Effector memory CD4-positive, alpha-beta T cell (primary cell): ENCODE data around the gene MYOG.

Experiments used
- DNase-seq, 3 donors: peaks; one replicate each; pipeline ENCODE4 v3.0.0-alpha.2; 2020
- H3K27ac ChIP-seq: 2 replicates; pipeline ENCODE4 v1.7.0; 2013; ENCODE audit warnings: mild to moderate bottlenecking, low read length, moderate library complexity; ENCODE audit not compliant: insufficient read depth, poor library complexity, severe bottlenecking
- H3K27me3 ChIP-seq: replicated peaks from 2 replicates; pipeline ENCODE4 v1.7.0; 2013; ENCODE audit warnings: mild to moderate bottlenecking, low read length; ENCODE audit not compliant: insufficient read depth, control insufficient read depth, poor library complexity, severe bottlenecking
- H3K36me3 ChIP-seq: 2 replicates; pipeline ENCODE4 v1.7.0; 2013; ENCODE audit warnings: mild to moderate bottlenecking, low read length, moderate library complexity; ENCODE audit not compliant: control insufficient read depth, insufficient read depth
- H3K4me1 ChIP-seq: 2 replicates; pipeline ENCODE4 v1.7.0; 2013; ENCODE audit warnings: low read length, mild to moderate bottlenecking; ENCODE audit not compliant: control insufficient read depth, insufficient read depth, poor library complexity, severe bottlenecking
- H3K4me3 ChIP-seq: 2 replicates; pipeline ENCODE4 v1.7.0; 2013; ENCODE audit warnings: low read length, low read depth, mild to moderate bottlenecking; ENCODE audit not compliant: insufficient read depth, poor library complexity, severe bottlenecking
- H3K9me3 ChIP-seq: 2 replicates; pipeline ENCODE4 v1.7.0; 2013; ENCODE audit warnings: mild to moderate bottlenecking, low read length, moderate library complexity; ENCODE audit not compliant: control insufficient read depth

Gene MYOG

DNA sequence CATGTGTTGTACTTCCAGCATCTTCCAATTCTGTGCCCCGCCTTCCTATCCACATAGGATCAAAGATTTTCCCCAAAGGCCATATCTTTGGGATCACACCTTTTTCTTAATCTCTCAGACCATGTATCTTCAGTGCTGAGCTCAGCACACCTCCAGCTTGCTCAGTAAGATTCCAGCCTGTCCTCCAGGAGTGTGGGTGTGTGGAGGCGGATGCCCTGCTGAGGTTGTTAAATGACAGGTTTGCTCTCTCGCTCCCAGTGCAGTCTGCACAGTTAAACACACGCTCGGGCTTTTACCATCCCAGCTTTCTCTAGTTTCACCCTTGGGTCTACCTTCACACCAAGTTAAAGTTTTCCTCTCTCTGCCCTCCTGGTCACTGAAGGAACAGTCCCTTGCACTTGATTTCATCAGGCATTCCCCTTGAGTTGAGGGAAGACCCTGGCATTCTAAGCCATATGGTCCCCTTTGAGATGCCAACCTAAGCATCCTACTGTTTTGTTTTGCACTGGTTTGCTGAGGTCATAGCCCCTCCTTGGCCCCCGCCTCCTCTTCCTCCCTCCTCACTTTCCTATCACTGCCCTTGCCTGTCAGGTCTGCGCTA is 13.7 kb downstream of the MYOG start:
- H3K27me3 ChIP-seq = peaks cover 4% of the 10 kb centered on the region
- DNase-seq = no peak
- no peaks in the 10 kb centered on the region for H3K36me3 ChIP-seq
- peaks cover 9% of the 10 kb centered on the region for H3K4me1 ChIP-seq
- H3K4me3 ChIP-seq = no peak overlapping the region
- no peaks in the 10 kb centered on the region for H3K9me3 ChIP-seq
- H3K27ac ChIP-seq = no peak overlapping the region

DNA sequence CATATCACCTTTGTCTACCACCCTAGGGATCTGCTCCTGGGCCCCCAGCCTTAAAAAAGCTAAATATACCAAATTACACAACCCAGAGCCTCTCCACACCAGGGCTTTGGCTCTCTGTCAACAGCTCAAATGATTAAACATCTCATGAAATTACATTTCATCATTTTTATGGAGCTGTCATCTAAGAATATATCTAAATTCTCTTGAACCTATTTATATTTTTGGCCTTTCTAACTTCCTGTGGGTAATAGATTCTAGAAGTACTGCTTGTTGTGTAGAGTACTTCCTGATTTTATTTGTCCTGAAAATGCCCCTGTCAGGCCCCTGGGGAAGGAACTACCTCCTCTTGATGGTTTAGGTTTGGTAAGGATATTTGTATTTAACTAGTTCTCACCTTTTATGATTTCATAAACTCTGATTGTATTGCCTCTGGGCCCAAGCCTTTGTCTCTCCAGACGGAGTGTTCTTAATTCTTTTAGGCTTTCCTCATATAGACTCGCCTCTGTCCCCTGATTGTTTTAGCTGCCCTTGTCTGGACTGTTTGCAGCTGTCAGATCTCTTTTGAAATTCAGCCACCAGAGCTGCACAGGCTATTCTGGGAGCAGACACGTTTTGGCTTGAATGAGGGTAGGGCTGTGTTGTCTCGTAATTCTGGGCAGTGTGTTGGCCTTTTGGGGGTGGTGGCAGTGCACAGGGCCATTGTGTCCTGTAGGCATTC is 16.6 kb downstream of the MYOG start:
- Histone ChIP-seq H3K9me3 (no peaks in the 10 kb centered on the region), H3K4me3 (no peak overlapping the region), H3K4me1 (no peaks in the 10 kb centered on the region), H3K27me3 (no peaks in the 10 kb centered on the region), H3K27ac (no peak overlapping the region), H3K36me3 (no peaks in the 10 kb centered on the region)
- no peak for DNase-seq

DNA sequence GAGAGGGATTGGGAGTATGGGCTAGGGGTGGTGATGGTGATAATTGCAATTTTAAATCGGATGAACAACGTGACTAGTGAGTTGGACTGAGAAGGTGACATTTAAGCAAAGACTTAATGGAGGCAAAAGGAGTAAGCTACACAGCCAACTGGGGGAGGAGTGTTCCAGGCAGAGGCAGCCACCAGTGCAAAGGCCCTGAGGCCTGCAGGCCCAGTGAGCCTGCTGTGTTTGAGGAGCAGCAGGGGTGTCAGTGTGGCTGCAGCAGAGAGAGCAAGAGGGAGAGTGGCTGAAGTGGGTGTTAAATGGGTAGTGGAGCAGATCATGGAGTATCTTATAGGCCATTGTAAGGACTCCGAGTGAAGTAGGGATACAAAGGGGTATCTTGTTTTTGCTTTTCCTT is 18.8 kb downstream of the MYOG start:
- Histone ChIP-seq H3K4me1 (no peaks in the 10 kb centered on the region), H3K36me3 (no peaks in the 10 kb centered on the region), H3K27ac (no peak overlapping the region), H3K4me3 (no peak overlapping the region), H3K9me3 (no peaks in the 10 kb centered on the region), H3K27me3 (no peaks in the 10 kb centered on the region)
- no peak for DNase-seq

DNA sequence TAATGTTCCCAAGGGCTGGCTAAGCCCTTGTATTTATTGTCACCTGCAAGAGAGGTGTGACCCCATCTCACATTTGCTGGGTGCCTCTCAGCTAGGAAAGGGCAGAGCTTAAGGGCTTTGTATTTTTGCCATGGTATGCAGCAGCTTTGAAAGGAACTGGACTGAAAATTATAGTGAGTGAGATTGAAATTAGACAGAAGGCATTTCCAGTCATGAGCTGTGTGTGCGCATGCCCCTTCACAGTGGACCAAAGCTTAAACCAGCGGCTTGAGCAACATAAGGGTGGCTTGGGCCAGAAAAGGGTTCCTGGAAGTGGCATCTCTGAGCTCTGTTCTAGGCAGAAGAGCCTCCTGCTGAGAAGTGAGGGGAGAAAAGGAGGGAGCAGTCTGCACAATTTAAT is 19.8 kb downstream of the MYOG start:
- Histone ChIP-seq H3K36me3 (no peaks in the 10 kb centered on the region), H3K4me1 (no peaks in the 10 kb centered on the region), H3K27ac (no peak overlapping the region), H3K4me3 (no peak overlapping the region), H3K27me3 (no peaks in the 10 kb centered on the region), H3K9me3 (no peaks in the 10 kb centered on the region)
- DNase-seq = no peak

DNA sequence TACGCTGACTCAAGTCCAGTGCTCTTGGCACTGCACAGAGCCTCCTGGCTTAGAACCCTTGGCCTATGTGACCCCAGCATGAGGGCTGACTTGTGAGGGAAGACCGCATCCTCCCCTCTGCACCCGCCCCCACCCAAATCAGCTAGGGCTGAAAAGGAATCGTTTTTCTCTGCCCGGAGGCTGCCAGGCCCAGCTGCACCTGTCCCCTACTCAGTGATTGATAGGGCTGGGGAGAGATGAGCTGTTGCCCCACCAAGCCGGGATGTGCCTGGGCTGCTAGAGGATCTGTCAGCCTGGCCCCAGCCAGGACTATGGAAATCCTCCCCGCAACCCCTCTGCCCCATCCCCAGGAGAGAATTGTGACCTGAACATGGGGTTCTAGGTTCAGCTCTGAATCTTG is 20.6 kb downstream of the MYOG start:
- Histone ChIP-seq H3K27me3 (no peaks in the 10 kb centered on the region), H3K27ac (no peak overlapping the region), H3K9me3 (no peaks in the 10 kb centered on the region), H3K4me1 (no peaks in the 10 kb centered on the region), H3K4me3 (no peak overlapping the region), H3K36me3 (no peaks in the 10 kb centered on the region)
- no peak for DNase-seq

DNA sequence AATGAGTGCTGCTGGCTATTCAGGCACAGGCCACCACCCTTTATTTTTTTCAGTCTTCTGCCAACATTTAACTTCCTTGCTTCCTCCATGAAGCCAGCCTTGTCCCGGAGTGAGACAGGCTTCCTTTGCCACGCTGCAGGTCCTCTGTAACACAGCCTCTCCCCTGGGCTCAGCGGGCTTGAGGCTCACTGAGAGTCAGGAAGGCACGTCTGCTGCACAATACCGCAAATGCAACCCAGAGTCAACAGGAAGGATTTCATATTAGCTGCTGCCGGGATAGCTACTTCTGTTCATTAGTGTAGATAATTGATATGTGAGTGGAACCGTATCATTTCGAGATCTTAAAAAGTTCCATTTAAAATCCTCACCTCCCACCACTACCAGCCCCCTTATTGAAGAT is 22.5 kb downstream of the MYOG start:
- Histone ChIP-seq H3K4me1 (no peaks in the 10 kb centered on the region), H3K9me3 (no peaks in the 10 kb centered on the region), H3K27ac (no peak overlapping the region), H3K27me3 (no peaks in the 10 kb centered on the region), H3K4me3 (no peak overlapping the region), H3K36me3 (no peaks in the 10 kb centered on the region)
- no peak for DNase-seq

DNA sequence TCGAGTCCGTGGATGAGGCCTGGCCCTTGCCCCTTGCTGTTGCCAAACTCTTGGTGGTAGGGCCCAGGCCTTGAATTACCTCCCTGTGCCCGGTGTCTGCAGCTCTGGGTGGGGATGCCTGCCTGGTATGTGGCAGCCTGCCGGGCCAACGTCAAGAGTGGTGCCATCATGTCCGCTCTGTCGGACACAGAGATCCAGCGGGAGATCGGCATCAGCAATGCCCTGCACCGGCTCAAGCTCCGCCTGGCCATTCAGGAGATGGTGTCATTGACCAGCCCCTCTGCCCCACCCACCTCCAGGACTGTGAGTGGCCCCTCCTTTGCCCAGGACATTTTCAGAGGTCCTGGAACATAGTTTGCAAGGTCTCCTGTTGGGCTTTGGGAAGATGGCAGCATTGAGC is 25.7 kb downstream of the MYOG start:
- Histone ChIP-seq H3K27me3 (no peaks in the 10 kb centered on the region), H3K4me1 (no peaks in the 10 kb centered on the region), H3K27ac (no peak overlapping the region), H3K36me3 (no peaks in the 10 kb centered on the region), H3K4me3 (no peak overlapping the region), H3K9me3 (no peaks in the 10 kb centered on the region)
- no peak for DNase-seq

DNA sequence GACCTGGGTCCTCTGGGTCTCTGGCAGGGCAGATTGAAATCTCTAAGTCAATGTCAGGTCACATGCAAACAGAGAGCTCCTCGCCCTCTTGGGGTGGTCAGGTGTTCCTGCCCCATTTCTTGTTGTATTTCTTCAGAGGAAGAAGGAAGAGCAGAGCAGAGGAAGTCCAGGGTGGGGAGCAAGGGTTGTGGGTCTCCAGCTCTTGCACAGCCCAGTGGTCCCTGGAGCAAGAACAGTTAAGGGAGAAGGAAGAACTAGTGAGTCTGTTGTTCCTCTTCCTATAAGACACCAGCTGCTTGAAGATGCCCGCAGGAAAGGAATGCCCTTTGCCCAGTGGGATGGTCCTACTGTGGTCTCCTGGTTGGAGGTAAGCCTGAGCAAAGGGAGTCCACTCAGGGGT is 26.3 kb downstream of the MYOG start:
- no peak overlapping the region for H3K27ac ChIP-seq
- H3K4me3 ChIP-seq = no peak overlapping the region
- no peaks in the 10 kb centered on the region for H3K4me1 ChIP-seq
- DNase-seq = no peak
- H3K36me3 ChIP-seq = no peaks in the 10 kb centered on the region
- no peaks in the 10 kb centered on the region for H3K27me3 ChIP-seq
- no peaks in the 10 kb centered on the region for H3K9me3 ChIP-seq

DNA sequence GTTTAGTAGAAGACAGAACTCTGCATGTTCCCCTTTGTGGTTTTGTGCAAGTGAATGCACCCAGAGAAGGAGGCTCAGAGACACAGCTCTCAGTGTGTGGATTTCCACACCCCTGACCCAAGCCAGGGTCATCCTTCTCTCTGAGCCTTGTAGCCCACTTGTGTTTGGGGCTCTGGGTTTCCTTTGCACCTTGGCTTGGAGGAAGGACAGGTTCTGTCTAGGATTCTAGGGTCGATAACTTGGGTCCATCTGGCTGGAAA is 27.2 kb downstream of the MYOG start:
- Histone ChIP-seq H3K36me3 (no peaks in the 10 kb centered on the region), H3K4me3 (no peak overlapping the region), H3K27ac (no peak overlapping the region), H3K4me1 (no peaks in the 10 kb centered on the region), H3K27me3 (no peaks in the 10 kb centered on the region), H3K9me3 (no peaks in the 10 kb centered on the region)
- DNase-seq = no peak

DNA sequence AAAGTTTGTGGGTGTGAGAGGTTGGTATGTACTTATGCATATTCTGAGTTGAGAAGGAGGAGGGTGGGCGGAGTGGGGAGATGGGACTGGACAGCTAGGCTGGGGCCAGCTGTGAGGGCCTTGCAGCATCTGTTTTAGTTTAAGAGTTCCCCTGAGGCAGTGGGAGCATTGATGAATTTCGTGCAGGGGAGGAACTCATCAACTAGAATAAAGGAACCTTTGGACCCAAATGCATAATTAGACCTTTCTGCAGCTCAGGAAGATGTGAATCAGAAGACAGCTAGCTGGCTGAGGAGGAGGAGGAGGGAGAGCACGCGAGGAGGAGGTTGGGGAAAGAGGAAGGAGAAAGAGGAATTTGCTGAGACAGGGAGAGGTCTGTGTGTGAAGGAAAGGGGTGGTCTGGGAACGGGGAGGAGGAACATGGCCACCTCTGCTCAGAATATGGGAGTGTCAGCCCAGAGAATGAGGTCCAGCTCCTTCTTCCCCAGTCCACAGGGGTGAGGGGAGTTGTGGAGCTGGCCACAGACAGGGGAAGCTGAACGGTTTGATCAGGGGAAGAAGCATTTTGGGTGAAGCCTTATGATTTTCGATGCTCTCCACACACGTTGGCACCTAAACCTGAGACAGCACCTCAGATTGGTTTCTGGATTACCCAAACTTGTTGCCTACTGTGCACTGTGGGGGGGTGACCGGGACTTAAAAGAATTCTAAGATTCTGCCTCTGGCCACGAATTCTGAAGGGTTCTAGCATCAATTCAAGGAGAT is 27.7 kb downstream of the MYOG start:
- Histone ChIP-seq H3K27ac (no peak overlapping the region), H3K9me3 (no peaks in the 10 kb centered on the region), H3K27me3 (no peaks in the 10 kb centered on the region), H3K36me3 (no peaks in the 10 kb centered on the region), H3K4me3 (no peak overlapping the region), H3K4me1 (no peaks in the 10 kb centered on the region)
- DNase-seq = no peak
